HG02840 (cell line): ENCODE data around the gene DACH2.
"Not testable (repeated sequence)": the region's sequence is repeated elsewhere in the genome, so short reads cannot be mapped to it uniquely, and the experiment has no call there.

Experiments
- ATAC-seq: cut with Tn5 transposase; IDR thresholded peaks from one replicate; pipeline ENCODE4 v1.9.1; 2021; ENCODE audit warnings: mild to moderate bottlenecking, moderate library complexity, moderate number of reproducible peaks; ENCODE audit not compliant: unreplicated experiment, low FRiP score

Gene DACH2

DNA sequence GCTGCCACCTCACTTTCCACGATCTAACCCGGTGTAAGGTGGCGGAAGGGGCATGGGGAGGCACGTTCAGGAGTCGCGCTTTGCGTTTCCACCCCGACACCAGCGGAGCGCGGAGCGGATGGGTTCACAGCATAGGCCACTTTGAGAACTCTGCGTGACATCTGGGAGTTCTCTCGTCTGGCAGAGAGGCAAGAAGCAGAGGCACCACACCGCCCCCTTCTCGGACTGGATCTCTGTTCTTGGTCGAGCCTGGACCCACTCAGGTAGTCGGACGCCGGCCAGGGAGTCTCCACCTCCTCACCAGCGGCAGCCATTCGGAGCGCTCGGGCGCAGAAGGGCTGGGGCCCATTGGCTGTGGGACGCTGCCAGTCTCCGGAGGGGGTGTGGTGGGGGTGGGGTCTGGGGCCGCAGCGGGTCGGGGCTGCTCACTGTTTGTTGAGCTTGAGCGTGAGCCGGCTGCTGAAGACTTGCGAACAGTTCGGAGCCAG is at the start of gene DACH2:
Gene DACH2, plus strand, starts transcription at position 428 of the 488 bp plus-strand sequence.
- peak; percentile 78 for ATAC-seq

DNA sequence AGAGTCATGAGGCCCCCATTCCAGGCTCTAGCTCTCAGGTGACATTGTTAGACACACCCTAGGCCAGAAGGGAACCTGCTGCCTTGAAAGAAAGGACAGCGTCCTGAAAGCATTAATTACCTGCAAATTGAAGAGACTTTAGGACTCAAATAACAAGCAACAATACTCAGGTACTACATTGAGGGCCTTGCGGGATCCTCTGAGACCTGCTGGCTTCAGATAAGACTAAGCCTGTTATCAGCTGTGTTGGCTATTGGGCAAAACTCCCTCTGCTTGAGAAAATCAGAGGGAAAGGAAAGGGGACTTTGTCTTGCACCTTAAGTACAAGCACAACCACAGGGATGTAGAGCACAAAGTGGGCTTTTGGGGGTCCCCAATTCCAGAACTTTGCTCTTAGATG is 45.9 kb upstream of the DACH2 start:
- ATAC-seq, result no peak

GRCh38 chrX:86103061-86103460 is 45.2 kb upstream of the DACH2 start:
- ATAC-seq, result no peak

DNA sequence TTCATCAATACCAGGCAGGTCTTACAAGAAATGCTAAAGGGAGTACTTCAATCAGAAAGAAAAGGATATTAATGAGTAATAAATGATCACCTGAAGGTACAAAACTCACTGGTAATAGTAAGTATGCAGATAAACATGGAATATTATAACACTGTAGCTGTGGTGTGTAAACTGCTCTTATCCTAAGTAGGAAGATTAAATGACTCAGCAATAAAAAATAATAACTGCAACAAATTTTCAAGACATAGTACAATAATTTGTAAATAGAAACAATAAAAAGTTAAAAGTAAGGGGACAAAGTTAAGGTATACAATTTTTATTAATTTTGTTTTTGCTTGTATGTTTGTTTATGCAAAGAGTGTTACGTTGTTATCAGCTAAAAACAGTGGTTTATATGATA is 43.7 kb upstream of the DACH2 start:
- ATAC-seq, result no peak

GRCh38 chrX:86121916-86122315 is 26.3 kb upstream of the DACH2 start:
- ATAC-seq, result no peak

- ATAC-seq, result no peak
Observed at GRCh38 chrX:86133761-86134160, 14.5 kb upstream of the DACH2 start.

DNA sequence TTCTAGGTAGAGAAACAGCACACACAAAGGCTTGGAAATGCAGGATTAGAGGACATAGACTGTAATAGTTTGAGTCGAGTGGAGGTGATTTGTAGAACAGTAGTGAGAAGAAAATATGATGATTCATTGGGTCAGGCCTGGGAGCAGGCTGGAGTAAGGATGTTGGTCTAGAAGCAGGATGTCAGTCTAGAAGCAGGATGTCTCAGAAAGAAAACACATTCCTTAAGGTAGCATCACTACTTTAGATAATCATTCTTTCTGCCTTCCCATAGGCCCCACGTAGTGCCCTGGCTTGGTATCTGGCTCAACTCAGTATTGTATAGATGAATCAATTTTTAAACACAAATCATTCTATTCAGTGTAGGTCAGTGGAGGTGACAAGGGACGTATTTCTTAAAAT is 11.2 kb upstream of the DACH2 start:
- no peak for ATAC-seq

DNA sequence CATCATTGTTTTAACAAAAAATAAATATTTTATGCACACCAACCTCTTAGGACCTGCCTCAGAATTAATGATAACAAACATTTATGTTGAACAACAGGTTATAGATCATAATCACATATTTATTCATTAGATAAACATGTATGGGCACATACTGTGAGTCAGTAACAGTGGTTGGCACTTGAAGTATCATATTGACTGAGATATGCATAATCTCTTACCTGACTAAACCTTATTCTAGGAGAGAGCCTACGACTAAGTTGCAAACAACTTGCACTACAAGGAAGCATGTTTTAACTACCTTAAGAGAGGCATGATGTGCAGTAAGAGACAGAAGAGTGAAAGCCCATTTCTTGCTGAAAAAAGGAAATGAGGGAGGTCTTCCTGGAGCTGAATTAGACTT is 6.5 kb upstream of the DACH2 start:
- ATAC-seq, result no peak

- no peak for ATAC-seq
Observed at GRCh38 chrX:86146102-86146501, 2.1 kb upstream of the DACH2 start.

DNA sequence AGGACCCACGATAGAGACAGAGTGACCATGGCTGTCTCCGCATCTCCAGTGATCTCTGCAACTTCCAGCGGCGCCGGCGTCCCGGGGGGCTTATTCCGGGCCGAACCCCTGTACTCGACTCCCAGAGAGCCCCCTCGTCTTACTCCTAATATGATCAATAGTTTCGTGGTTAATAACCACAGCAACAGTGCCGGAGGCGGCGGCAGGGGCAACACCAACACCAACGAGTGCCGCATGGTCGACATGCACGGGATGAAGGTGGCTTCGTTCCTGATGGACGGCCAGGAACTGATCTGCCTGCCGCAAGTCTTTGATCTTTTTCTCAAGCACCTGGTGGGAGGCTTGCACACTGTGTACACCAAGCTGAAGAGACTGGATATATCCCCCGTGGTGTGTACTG is 343 bp downstream of the DACH2 start:
- ATAC-seq, result no peak

- no peak for ATAC-seq
Observed at GRCh38 chrX:86149119-86149518, 868 bp downstream of the DACH2 start.

GRCh38 chrX:86154553-86154952 is 6.3 kb downstream of the DACH2 start:
- ATAC-seq, result no peak

DNA sequence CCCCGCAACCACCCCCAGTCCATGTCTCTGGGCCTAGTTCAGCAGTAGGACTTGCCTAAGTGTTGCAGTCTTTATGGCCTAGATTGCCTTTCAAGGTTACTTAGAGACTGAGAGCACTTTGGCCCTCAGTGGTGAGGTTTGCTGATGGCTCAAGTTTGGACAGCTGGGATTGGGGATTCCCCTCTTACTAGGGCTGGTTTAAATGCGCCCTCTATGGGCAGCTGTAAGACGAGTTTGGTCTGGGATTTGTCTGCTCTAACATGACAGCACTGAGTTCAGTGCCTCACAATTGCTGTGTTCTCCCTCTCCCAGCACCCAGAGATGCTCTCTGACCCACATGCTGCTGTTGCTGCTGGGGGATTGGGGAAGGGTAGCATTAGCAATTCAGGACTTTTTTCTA is 23.1 kb downstream of the DACH2 start:
- no peak for ATAC-seq

- ATAC-seq, result no peak
Observed at GRCh38 chrX:86178906-86179305, 30.7 kb downstream of the DACH2 start.

DNA sequence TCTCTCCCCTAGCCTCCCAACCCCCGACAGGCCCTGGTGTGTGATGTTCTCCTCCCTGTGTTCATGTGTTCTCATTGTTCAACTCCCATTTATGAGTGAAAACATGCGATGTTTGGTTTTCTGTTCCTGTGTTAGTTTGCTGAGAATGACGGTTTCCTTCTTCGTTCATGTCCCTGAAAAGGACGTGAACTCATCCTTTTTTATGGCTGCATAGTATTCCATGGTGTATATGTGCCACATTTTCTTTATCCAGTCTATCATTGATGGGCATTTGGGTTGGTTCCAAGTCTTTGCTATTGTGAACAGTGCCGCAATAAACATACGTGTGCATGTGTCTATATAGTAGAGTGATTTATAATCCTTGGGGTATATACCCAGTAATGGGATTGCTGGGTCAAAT is 33.1 kb downstream of the DACH2 start:
- ATAC-seq, result not testable (repeated sequence)

DNA sequence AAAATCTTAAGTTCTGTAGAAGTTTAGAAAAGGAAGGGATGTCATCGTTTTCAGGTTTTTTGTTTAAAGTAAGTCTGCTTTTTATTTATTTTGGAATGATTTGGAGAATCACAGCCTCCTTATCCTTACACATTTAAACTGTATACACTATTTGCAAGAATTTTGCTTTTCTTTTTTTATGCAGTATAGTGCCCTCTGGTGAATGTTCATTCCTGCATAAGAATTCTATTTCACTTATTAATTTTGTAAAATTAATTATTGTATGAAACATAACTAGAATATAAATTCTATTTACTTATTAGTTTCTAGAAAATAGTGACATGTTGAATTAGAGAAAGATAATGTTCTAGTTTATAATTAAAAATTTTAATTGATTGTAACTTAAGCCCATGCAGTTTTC is 44.6 kb downstream of the DACH2 start:
- no peak for ATAC-seq

DNA sequence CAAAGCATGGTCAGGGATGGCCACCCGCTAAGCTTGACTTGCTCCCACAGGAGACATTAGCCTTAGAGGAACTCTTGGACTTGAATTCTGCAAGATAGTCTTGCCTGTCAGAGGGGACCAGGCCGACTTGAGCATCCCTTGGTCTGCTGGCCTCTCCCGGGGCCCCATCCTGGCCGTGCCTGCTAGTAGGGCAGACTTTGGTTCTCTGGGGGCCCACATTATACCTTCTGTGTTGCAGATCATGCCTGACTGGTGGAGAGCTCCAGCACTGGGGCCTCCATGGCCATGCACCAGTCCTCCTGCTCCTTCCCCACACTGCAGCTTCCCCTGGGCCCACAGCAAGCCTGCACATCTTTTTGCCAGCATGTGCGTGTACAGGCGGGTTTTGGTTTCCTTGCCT is 46.5 kb downstream of the DACH2 start:
- no peak for ATAC-seq

- no peak for ATAC-seq
Observed at GRCh38 chrX:86195343-86195742, 47.1 kb downstream of the DACH2 start.

DNA sequence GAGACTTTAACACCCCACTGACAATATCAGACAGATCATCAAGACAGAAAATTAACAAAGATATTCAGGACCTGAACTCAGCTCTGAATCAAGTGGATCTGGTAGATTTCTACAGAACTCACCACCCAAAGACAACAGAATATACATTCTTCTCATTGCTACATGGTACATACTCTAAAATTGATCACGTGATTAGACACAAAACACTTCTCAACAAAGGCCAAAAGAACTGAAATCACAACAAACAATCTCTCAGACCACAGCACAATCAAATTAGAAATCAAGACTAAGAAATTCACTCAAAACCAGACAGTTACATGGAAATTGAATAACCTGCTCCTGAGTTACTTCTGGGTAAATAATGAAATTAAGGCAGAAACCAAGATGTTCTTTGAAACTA is 49.6 kb downstream of the DACH2 start:
- ATAC-seq, result no peak

DNA sequence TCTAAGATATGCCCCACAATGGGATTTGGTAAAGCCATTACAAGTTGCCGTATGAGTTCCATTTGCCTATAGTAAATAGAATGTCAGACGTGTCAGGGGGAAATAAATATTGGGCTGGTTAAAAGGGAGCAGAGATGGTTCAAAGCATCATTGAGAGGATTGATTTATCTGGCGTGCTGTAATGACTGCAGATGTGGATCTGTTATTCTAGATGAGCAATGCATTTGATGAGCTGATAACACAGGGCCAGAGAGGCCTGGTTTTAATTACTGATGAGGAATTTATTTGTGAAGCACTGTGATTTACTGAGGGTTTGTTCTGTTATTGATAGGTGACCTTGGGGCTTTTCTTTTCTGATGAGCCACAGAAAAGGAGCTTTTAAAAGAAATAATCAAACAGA is 62.5 kb downstream of the DACH2 start:
- ATAC-seq, result no peak

DNA sequence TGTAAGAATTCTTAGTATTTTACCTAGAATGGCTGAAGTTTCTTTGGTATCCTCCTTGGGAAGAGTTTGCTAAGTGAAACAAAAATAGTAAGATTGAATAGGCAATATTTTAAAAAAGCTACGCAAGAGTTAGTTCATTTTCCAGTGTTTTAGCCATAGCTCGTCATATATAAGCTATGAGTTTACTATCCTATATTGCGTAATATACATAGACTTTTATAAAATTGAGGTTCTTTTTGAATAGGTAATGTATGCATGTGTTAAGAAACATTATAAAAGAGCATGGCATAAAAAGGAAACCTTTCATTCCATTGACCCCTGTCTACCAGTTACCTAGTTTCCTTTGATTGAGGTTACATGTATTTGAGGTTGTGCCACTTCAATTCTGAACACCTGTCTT is 67.0 kb downstream of the DACH2 start:
- ATAC-seq, result no peak

DNA sequence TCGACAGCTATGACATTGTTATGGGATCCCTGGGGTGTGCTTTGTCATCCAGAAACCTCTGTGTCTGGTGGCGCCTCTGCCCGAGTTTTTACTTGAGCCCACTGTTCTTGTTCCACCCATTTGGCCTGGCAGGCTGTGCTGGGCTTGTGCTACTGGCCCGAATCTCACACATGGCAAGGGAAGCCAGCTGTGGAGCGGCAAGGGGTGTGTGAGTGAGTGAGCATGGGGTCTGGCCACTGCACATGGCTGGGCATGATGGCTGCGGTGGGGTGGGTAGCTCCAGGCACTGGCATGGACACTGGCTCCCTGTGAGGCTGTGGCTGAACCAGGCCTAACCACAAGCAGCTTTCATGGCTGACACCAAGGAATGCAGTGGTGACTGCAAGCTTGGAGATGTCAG is 89.2 kb downstream of the DACH2 start:
- ATAC-seq, result no peak

GRCh38 chrX:86241547-86241946 is 93.3 kb downstream of the DACH2 start:
- ATAC-seq, result no peak
